Stimulated activated CD4-positive, alpha-beta T cell treated with anti-CD3 and anti-CD28 coated beads, TNF-alpha, amount 100 ng/mL, for 48 hours (primary cell): ENCODE measurements around the gene EYA3.
"Not testable (repeated sequence)": the region's sequence is repeated elsewhere in the genome, so short reads cannot be mapped to it uniquely, and the experiment has no call there.

Experiments
- DNase-seq, 3 donors: peaks; one replicate each; pipeline ENCODE4 v3.0.0-alpha.2; 2020; ENCODE audit warnings: low read depth in 3 of 3

The EYA3 gene

GRCh38 chr1:28028873-28029654, 59.3 kb downstream of the EYA3 start:
- no peak for DNase-seq

DNA sequence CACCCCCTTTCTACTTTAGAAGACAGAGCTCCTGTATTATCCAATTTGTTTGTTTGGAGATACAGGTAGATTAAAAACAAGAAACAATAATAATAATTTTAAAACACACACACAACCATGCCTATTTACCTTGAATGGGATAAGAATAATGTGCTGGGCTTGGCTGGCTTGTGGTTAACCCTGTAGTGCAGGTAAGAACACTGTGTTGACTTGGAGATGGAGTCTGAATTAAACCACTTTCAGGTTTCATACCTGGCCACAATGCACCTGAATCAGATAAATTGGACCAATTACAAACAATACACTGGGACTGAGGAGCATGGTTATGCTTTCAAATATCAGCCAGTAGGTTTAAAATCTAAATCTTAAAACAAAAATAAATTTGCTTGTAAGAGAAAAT, 60.8 kb downstream of the EYA3 start:
- no peak for DNase-seq

DNA sequence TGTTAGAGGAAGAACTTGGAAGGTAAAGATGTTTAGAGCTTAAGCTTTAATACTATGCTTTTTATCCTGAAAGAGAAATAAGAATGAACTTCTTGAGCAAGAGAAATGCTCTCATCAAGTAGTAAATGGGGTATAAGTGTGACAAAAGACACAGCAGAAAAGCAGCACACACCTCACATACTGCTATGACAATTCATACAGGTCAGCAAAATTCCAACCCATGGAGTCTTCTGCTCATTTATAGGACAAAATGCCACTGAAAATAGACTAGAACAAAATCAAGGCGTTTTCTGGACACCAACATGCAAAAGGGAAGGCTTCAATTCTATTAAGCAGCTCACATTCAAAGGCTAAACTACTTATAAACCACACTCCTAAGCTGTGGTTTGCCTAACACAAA, 61.2 kb downstream of the EYA3 start:
- DNase-seq, result no peak

DNA sequence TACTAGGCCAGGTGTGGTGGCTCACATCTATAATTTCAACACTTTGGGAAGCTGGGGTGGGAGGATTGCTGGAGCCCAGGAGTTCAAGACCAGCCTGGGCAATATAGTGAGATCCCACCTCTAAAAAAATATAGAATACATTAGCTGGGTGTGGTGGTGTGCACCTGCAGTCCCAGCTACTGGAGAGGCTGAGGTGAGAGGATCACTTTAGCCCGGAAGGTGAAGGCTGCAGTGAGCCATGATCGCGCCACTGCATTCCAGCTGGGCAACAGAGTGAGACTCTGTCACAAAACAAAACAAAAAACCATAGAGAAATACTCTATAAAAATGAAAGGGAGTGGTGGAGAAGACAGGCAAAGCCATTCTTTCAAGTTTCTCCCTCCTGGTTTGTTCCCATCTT, 62.1 kb downstream of the EYA3 start:
- DNase-seq, result no peak

DNA sequence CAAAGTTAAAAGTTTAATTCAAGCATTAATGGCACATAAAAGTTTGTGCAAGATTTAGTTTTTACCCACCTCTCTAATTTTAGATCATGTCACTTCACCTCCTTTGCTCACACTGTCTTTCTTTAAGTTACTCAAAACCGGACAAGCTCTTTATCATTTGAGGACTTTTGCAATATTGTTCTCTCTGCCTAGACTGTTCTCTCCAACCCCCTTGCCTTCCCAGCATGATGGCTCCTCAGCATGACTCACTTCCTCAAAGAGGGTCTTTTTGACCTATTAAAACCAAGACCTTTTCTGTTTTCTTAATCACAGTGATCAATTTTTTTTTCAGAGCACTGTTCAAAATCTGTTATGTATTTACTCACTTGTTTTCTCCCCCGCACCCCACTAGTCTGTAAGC, 67.3 kb downstream of the EYA3 start:
- DNase-seq, result no peak

- no peak for DNase-seq
These were observed 77.4 kb downstream of the EYA3 start for GRCh38 chr1:28010969-28011368.

GRCh38 chr1:28003117-28003516, 85.3 kb downstream of the EYA3 start:
- not testable (repeated sequence) for DNase-seq

- no peak for DNase-seq
These were observed 85.8 kb downstream of the EYA3 start for GRCh38 chr1:28002600-28002999.

- no peak for DNase-seq
These were observed 89.4 kb downstream of the EYA3 start for GRCh38 chr1:27999055-27999454.

- DNase-seq, result not testable (repeated sequence)
These were observed 93.9 kb downstream of the EYA3 start for GRCh38 chr1:27994526-27994925.

- no peak for DNase-seq
These were observed 94.3 kb downstream of the EYA3 start for GRCh38 chr1:27994060-27994459.

- peak in 1 of 3 donors; percentile 3 for DNase-seq
These were observed 95.2 kb downstream of the EYA3 start for GRCh38 chr1:27993241-27993640.

DNA sequence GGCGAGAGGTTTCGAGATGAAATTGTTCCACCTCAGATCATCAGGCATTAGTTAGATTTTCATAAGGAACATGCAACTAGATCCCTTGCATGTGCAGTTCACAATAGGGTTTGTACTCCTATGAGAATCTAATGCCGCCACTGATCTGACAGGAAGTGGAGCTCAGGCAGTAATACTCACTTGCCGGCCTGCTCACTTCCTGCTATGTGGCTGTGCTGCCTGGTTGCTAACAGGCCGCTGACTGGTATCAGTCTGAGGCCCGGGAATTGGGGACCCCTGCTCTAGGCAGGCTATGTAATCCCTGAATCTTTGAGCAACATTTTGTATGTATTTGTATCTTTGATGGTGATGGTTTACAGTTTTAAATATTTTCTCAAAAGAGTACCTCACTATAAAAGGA, 96.1 kb downstream of the EYA3 start:
- DNase-seq, result peak in 2 of 3 donors; percentile 16 to 22

GRCh38 chr1:27990920-27991537, 97.4 kb downstream of the EYA3 start:
- no peak for DNase-seq

DNA sequence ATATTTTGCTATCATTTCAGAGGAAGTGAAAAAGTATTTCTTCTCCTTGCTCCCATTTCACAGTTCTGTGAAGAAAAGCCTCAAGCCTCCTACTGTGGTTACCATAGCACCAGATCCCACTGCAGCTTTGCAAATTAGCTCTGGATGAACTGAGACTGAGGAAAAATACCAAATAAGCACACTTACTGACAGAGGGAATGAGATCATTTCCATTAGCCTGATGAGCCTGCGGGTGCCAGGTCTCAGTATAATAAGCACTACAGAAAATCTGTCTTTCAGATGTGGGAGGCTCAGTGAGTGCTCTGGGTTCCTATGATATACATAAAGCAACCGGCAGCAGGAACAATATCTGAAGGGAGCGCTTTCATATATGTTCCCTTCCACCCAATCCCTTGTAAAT, 107.3 kb downstream of the EYA3 start:
- no peak for DNase-seq

DNA sequence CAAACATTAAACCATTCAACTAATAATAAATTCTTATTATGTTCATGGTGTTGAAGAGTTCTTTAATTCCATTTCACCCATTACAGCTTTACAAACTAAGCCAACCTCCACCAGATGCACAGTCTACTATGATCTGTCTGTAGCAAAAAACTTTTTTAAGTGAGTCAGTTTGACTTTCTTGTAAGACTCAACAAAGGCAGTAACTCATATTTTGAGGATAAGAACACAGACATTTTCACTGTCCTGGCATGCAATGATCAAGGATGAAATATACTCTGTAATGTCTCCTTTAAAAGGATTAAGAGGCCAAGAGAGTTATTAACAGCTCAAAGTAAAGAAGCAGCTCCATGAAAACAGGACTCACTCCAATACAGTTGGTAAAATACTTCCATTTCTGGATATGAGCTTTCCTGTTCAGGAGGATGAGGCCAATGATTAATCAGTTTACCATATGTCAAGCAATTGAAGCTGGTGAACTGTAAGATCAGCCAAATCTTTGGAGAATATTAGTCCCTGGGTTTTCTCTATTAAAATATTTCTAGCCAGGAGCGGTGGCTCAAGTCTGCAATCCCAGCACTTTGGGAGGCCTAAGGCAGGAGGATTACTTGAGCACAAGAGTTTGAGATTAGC, 108.1 kb downstream of the EYA3 start:
- DNase-seq, result no peak

DNA sequence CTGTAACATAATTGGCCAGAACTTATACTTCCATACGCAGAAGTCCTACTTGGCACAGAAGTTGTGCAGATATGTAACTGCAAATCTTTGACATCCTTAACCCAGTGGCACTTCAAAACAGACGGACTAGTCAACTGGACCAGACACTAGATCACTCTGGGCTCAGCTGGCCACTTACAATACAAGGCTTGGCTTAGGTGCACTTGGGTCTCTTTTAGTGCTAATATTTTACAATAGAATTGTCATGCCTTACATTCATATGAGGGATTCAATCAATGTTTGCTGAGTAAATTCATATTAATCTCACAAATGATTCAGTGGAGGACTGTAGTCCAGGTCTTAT, 108.6 kb downstream of the EYA3 start:
- no peak for DNase-seq

- DNase-seq, result no peak
These were observed 109.1 kb downstream of the EYA3 start for GRCh38 chr1:27979151-27979858.

DNA sequence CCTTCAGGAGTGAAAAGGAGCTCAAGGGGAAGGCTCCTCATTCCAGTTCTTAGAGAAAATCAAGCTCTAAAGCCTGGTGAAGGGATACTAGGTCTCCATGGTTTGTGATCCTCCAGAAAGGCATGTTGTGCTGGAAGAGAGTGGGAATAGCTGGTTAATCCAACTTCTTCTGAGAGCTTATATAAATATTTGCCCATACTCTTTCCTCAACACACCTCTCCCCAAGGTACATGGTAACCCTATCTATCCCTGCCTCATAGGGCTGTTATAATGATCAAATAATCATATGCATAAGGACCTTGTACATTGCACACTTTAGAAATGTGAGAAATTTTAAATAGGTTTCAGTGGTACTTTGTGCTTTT, 114.0 kb downstream of the EYA3 start:
- no peak for DNase-seq

DNA sequence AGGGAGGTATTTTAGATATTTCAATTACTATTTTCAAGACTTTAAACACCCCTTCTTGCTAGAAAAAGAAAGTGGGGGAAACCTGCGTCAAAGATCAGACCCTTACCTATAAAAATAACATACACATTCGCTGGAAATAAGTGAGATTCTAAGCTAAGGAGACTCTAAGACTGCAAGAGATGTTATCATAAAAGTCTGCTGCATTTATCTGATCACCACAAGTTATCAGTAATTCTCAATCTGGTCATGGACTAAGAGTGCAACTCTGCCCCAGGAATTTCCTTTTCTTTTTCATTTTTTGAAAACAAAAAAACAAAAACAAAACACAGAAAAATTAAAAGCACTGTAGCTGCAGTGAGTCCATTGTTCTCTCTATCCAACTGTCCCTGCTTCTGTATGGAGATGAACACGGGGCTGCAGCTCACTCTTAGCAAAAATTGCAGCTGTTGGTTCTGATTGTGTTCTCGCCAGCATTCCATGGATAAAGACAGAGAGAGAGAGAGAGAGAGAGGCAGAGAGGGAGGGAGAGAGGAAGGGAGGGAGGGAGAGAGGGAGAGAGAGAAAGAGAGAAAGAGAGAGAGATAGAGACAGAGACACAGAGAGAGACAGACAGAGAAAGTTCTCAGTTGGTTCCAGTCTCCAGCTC, 114.5 kb downstream of the EYA3 start:
- DNase-seq, result no peak

DNA sequence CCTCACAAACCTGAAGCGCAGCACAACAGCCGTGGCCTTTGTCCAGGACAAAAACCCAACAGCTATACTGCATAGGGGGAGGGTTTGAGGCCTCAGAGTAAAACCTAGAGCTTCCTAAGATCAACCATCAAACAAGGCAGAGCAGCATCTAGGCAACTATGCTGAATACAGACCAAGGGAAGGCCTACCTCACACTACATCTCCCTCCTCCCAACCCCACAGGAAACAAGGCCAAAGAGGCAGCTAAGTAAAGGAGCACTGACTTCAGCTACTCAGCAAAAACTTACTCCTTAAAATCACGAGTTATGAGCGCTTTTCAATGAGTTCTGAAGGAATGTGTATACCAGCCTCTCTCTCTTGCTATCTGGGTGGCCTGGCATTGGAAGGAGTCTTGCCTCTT, 116.3 kb downstream of the EYA3 start:
- no peak for DNase-seq

- no peak for DNase-seq
These were observed 116.7 kb downstream of the EYA3 start for GRCh38 chr1:27971674-27972073.
